ENCODE measurements around the gene CYB5RL. TPM values are rescaled to one million over a fixed set of nuclear protein-coding genes. Genes with fewer than 3 reads are reported as not detected.

CYB5RL gene, protein sequence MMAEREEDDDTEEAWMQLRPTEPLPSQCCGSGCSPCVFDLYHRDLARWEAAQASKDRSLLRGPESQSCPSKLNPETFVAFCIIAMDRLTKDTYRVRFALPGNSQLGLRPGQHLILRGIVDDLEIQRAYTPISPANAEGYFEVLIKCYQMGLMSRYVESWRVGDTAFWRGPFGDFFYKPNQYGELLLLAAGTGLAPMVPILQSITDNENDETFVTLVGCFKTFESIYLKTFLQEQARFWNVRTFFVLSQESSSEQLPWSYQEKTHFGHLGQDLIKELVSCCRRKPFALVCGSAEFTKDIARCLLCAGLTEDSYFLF
- 4.6 TPM for polyA plus RNA-seq (2012; ENCODE audit: insufficient read depth, insufficient read length, low read depth)

DNA sequence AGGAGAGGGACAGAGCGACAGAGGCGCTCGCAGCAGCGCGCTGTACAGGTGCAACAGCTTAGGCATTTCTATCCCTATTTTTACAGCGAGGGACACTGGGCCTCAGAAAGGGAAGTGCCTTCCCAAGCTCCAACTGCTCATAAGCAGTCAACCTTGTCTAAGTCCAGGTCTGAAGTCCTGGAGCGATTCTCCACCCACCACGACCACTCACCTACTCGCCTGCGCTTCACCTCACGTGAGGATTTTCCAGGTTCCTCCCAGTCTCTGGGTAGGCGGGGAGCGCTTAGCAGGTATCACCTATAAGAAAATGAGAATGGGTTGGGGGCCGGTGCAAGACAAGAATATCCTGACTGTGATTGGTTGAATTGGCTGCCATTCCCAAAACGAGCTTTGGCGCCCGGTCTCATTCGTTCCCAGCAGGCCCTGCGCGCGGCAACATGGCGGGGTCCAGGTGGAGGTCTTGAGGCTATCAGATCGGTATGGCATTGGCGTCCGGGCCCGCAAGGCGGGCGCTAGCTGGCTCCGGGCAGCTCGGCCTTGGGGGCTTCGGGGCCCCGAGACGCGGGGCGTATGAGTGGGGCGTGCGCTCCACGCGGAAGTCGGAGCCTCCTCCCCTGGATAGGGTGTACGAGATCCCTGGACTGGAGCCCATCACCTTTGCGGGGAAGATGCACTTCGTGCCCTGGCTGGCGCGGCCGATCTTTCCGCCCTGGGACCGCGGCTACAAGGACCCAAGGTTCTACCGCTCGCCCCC lies at the start of gene CYB5RL, which contains the start of gene MRPL37:
TSS of gene CYB5RL (minus strand) at position 266 of the 754 bp plus-strand sequence. CDS start 4,414 bp downstream, outside the sequence.
TSS of gene MRPL37 (plus strand) at position 403 of the 754 bp plus-strand sequence. CDS start at position 480, 77 bp downstream.
- DNase-seq = peak; percentile 89
- Histone ChIP-seq H3K36me3 (peaks cover 5% of the 10 kb centered on the region; the same call in 1 of the 2 replicates), H3K4me1 (no peaks in the 10 kb centered on the region), H3K27me3 (no peaks in the 10 kb centered on the region), H3K9me3 (no peaks in the 10 kb centered on the region), H3K4me3 (ENCODE audit: low read depth, low read length) (peak within 1 kb of the TSS; percentile 82)
- no peak for TF ChIP-seq CTCF (IDR thresholded peaks at IDR 0.05; ENCODE audit: low read depth, low read length)

DNA sequence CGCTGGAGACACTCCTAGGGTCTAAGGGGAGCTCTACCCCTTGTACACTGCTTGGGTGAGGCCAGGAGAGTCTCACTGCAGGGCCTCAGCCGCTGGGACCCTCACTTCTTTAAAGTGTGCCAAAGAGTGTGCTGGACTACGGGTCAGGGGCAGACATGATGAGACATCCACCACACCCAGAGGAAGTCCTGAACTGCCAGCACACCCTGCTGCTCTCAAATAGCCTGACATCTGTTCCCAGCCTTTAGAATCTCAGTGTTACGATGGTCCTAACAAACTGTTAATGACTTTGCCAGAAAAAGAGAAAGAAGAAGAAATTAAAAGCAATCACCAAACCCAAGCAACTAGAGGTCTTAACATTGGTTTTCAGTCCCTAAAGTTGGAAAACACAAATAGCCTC lies 49.1 kb upstream of the CYB5RL start:
- no peaks in the 10 kb centered on the region; the same call in 1 of the 2 replicates for H3K36me3 ChIP-seq
- no peak for TF ChIP-seq CTCF (IDR thresholded peaks at IDR 0.05; ENCODE audit: low read depth, low read length)
- H3K4me3 ChIP-seq (ENCODE audit: low read depth, low read length) = no peak overlapping the region
- H3K27me3 ChIP-seq = no peaks in the 10 kb centered on the region
- DNase-seq = no peak
- H3K9me3 ChIP-seq = no peaks in the 10 kb centered on the region
- H3K4me1 ChIP-seq = no peaks in the 10 kb centered on the region

- DNase-seq = no peak
- Histone ChIP-seq H3K36me3 (no peaks in the 10 kb centered on the region; the same call in 1 of the 2 replicates), H3K27me3 (no peaks in the 10 kb centered on the region), H3K4me3 (ENCODE audit: low read depth, low read length) (no peak overlapping the region), H3K9me3 (no peaks in the 10 kb centered on the region), H3K4me1 (no peaks in the 10 kb centered on the region)
- TF ChIP-seq CTCF (IDR thresholded peaks at IDR 0.05; ENCODE audit: low read depth, low read length) = no peak
Observed at GRCh38 chr1:54247863-54248515, 48.2 kb upstream of the CYB5RL start.

DNA sequence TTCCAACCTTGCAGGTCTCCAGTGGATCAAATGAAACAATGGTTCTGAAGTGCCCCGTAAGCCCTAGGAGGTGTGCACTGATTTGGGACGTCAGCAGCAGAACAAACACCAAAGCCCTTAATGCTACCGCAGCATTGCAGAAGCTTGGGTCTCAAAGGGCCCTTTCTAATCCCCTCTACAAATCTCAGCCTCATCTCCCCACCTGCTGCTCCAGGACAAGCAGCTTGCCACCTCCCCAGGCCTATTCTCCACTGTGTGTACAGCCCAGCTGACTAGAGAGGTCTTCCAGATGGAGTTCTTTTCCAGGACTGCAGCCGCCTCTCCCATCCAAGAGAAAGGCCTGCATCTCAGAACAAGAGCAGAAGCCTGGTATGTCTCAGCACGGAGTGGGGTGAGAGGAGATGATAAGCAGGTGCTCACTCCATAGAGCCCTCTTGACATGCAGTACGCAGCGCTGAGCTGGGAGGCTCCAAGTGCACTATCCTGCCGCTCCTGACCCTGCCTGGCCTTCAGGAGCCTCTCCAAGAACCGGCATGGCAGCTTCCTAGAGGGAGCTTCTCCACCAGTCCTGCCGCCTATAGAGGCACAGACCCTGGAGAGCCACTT lies 46.4 kb upstream of the CYB5RL start:
- no peak overlapping the region for H3K4me3 ChIP-seq (ENCODE audit: low read depth, low read length)
- DNase-seq = no peak
- no peaks in the 10 kb centered on the region; the same call in 1 of the 2 replicates for H3K36me3 ChIP-seq
- no peaks in the 10 kb centered on the region for H3K4me1 ChIP-seq
- H3K9me3 ChIP-seq = no peaks in the 10 kb centered on the region
- no peaks in the 10 kb centered on the region for H3K27me3 ChIP-seq
- TF ChIP-seq CTCF (IDR thresholded peaks at IDR 0.05; ENCODE audit: low read depth, low read length) = no peak

DNA sequence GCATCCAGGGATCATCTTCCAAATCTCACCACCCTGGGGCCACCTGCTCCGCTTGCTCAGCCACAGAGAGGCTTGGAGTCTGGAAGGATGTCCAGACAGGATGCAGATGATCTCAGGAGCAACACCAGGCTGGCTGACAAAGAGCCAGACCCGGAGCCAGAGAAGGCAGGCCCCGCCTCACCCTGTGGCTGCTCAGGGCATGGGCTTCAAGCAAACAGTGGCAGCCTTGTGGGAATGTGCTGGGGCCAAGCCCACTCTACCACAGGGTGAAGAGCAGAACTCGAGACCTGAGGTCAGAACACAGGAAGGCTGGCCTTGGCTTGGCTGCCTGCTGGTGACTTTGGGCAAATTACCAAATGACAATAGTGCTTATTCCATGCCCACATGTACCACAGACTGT lies 45.7 kb upstream of the CYB5RL start:
- Histone ChIP-seq H3K4me1 (no peaks in the 10 kb centered on the region), H3K36me3 (no peaks in the 10 kb centered on the region; the same call in 1 of the 2 replicates), H3K27me3 (no peaks in the 10 kb centered on the region), H3K9me3 (no peaks in the 10 kb centered on the region), H3K4me3 (ENCODE audit: low read depth, low read length) (no peak overlapping the region)
- TF ChIP-seq CTCF (IDR thresholded peaks at IDR 0.05; ENCODE audit: low read depth, low read length) = no peak
- DNase-seq = no peak

Data from BE2C (cell line).